Activated naive CD4-positive, alpha-beta T cell treated with anti-CD3 and anti-CD28 coated beads for 36 hours (primary cell): Measurements from ENCODE around the gene COA5. TPM values are rescaled to one million over a fixed set of nuclear protein-coding genes. Genes with fewer than 3 reads are reported as not detected.

ENCODE experiments used
- CTCF ChIA-PET: fragments of 350-600 bp; sonication (Branson Sonifier 250); formaldehyde crosslinking; loops from one replicate; lab custom pipeline; 2021; ENCODE audit warnings: antibody characterized with exemption; lab: Charles Lee
- DNase-seq: peaks from one replicate; pipeline ENCODE4 v3.0.0-alpha.2; 2020
- H3K27ac Mint-ChIP-seq: one replicate; pipeline ENCODE4 v1.8.0; 2021; ENCODE audit warnings: mild to moderate bottlenecking, mixed read lengths
- H3K27me3 Mint-ChIP-seq: one replicate; pipeline ENCODE4 v1.8.0; 2021; ENCODE audit warnings: low read depth, mixed read lengths
- H3K36me3 Mint-ChIP-seq: one replicate; pipeline ENCODE4 v1.8.0; 2021; ENCODE audit warnings: low read depth, mixed read lengths
- H3K4me1 Mint-ChIP-seq: one replicate; pipeline ENCODE4 v1.8.0; 2021; ENCODE audit warnings: low read depth, mixed read lengths
- H3K4me3 Mint-ChIP-seq: one replicate; pipeline ENCODE4 v1.8.0; 2021; ENCODE audit warnings: mild to moderate bottlenecking, moderate library complexity, mixed read lengths
- H3K9me3 Mint-ChIP-seq: one replicate; pipeline ENCODE4 v1.8.0; 2021; ENCODE audit warnings: mixed read lengths
- intact Hi-C: fragments of 100-400 bp; cut with micrococcal nuclease; formaldehyde crosslinking; loops from one replicate; pipeline ENCODE4 v1.15.1; 2023
- total RNA-seq, 2 experiments: library from RNA; stranded (reverse); gene quantifications; one replicate each; pipeline ENCODE4 v1.2.3, GENCODE V29; 2021

COA5 gene
- total RNA-seq, 2 experiments from 2014 or later, result 34.4 to 37.8 TPM

DNA sequence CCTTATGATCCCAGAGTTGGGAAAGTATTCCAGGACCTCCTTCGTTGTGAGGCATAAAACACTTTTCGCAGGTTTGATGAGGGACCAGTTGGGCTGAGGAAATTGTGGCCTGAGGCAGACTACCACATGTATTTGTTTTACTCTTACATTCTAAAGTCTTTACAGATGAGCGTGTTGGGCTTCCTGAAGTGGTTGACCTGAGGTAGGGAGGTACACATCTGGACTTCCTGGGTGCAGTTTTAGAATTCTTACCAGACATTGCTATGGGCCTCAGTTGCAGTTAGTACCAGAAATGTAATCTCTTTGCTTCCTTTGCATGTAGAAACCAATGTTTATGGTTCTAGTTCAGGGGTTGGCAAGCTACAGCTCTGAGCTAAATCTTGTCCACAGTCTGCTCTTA lies 48.7 kb downstream of the COA5 start:
- peaks cover 10% of the 10 kb centered on the region for H3K36me3 Mint-ChIP-seq
- no peak for DNase-seq

DNA sequence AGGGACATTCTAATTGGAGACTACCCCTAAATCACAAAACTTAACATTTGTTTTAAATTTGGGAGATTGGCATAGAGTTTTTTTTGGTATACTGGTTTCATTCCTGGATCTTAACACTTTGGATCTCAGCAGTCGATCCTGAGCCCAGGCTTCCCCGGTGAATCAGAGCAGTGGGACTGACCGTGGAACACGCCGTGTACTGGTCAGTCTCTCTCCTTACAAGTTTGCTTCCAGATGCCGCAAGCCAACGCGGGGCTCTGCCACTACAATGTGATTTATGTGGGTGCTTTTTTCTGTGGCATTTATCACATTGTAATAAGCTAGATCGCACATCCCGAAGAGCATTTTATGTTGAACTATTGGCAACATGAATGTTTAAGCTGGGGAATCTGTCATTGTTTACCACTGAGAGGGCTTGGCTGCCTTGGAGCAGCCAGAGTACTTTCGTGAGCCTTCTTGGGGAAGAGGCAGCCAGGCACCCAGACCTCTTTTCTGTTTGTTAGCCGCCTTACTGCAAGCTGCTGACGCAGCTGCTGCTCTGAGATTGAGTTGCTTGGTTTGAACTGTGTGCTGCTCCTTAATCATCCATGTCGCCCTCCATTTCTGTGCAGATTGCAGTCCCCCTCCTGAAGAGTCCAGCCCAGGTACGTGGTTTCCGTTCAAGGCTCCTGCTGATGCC lies 49.3 kb downstream of the COA5 start:
- intact Hi-C loops, result no loop called here
- peaks cover 10% of the 10 kb centered on the region for H3K36me3 Mint-ChIP-seq
- H3K4me3 Mint-ChIP-seq, result no peak overlapping the region
- CTCF ChIA-PET, result interaction anchor here (1.1 to 2.8 kb wide), 3 partner anchors 10 to 146 kb away, joined by 3 to 19 read pairs (median 3); no protein-coding TSS in a partner anchor
- H3K27me3 Mint-ChIP-seq, result no peaks in the 10 kb centered on the region
- no peak overlapping the region for H3K27ac Mint-ChIP-seq
- H3K4me1 Mint-ChIP-seq, result peaks cover 14% of the 10 kb centered on the region
- no peak for DNase-seq
- no peaks in the 10 kb centered on the region for H3K9me3 Mint-ChIP-seq

More for the DNA sequence above, 48.7 kb downstream of the COA5 start:
- Mint-ChIP-seq H3K4me3 (no peak overlapping the region), H3K27ac (no peak overlapping the region), H3K4me1 (peaks cover 14% of the 10 kb centered on the region), H3K27me3 (no peaks in the 10 kb centered on the region), H3K9me3 (no peaks in the 10 kb centered on the region)
- CTCF ChIA-PET, result interaction anchor here (1.1 to 2.8 kb wide), 3 partner anchors 10 to 146 kb away, joined by 3 to 19 read pairs (median 3); no protein-coding TSS in a partner anchor
- intact Hi-C loops, result no loop called here

DNA sequence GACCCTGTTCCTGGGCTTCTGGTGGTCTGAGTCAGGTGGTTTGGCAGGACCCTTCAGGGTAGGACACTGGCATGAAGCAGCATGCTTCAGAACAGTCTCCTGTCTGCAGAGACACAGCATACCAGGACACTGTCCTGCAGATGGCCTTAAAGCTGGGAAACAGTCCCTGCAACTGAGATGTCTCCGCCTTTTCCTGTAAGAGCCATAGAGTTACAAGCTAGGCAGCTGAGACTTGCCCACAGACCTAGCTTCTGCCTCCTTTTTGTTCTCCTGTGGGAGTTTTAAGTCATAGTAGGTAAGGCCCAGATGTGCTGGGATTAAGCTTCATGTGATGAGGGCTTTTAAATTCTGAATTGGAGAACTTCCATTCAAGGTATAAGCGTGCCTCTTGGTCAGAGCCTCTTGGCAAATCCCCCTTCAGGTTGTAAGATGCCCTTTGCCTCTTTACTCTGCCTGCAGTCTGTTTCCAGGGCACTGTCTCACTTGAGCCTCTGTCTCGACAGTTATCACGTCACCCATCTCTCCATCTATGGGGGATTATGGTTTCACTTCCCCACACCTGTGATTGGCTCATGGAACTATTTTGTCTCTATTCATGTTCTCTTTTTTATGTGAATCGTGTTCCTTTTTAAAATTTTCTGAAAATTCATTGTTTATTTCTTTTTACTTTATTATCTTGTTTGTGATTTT lies 51.8 kb downstream of the COA5 start:
- Mint-ChIP-seq H3K27ac (peak overlapping the region; percentile 68), H3K27me3 (no peaks in the 10 kb centered on the region), H3K4me3 (no peak overlapping the region), H3K9me3 (no peaks in the 10 kb centered on the region), H3K4me1 (peaks cover 24% of the 10 kb centered on the region), H3K36me3 (peaks cover 10% of the 10 kb centered on the region)
- intact Hi-C loops, result no loop called here
- no peak for DNase-seq
- CTCF ChIA-PET, result interaction anchor here (0.6 to 3.0 kb wide), 2 partner anchors 12 to 329 kb away, joined by 3 to 13 read pairs; no protein-coding TSS in a partner anchor

DNA sequence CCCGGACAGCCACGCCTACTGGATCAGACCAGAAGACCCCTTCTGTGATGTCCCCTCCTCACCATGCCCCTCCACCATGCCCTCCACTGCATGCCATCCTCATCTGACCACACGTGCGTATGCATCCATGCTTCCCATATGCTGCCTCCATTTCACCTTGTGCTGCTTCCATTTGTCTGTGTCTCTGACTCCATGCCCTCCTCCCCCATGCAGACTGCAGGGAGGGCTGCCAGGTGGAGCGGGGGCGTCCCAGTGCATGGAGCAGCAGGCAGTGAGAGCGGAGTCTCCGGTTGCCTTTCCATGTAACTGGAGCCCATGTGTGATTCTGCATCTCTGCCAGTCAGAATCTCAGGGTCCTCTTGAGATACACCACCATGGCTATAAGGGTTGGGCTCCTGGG lies 52.6 kb downstream of the COA5 start:
- intact Hi-C loops, result no loop called here
- Mint-ChIP-seq H3K36me3 (peaks cover 10% of the 10 kb centered on the region), H3K27ac (peak overlapping the region; percentile 68), H3K27me3 (no peaks in the 10 kb centered on the region), H3K4me1 (peaks cover 31% of the 10 kb centered on the region), H3K4me3 (no peak overlapping the region), H3K9me3 (no peaks in the 10 kb centered on the region)
- DNase-seq, result no peak
- CTCF ChIA-PET, result interaction anchor here (3.0 kb wide), 1 partner anchor 13 kb away, joined by 13 read pairs; no protein-coding TSS in a partner anchor

DNA sequence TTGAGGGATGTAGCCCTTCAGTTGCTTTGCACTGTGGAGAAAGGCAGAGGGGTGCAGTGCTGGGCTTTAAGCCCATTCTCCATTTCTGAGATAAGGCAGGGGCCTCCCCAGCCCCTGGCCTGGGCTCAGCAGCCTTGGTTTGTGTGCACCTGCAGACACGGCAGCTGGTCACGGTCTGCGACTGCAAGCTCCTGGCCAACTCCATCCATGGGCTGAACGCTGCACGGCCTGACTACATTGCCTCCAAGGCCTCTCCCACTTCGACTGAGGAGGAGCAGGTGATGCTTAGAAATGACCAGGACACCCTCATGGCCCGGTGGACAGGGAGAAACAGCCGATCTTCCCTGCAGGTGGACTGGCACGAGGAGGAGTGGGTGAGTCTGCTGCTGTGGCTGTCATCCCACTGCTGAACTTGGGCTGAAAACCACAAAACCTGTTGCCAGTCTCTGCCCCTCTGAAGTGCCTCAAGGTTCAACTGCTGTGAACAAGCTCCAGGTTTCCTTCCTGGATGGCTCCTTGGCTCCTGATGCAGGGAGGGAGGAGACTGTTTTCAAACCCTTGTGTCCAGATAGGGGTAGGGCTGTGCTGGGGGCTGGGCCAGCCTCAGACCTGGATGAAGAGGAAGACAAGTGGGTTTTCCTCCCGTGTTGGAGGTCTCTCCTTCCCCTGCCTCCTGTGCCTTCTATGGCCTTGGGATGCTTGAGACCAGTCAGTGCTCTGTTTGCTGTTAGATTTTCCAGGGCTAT lies 54.0 kb downstream of the COA5 start:
- CTCF ChIA-PET, result no interaction called here
- Mint-ChIP-seq H3K27ac (peak overlapping the region; percentile 14), H3K4me1 (peaks cover 37% of the 10 kb centered on the region), H3K4me3 (no peak overlapping the region), H3K36me3 (peaks cover 8% of the 10 kb centered on the region), H3K9me3 (no peaks in the 10 kb centered on the region), H3K27me3 (no peaks in the 10 kb centered on the region)
- intact Hi-C loops, result no loop called here
- DNase-seq, result no peak

DNA sequence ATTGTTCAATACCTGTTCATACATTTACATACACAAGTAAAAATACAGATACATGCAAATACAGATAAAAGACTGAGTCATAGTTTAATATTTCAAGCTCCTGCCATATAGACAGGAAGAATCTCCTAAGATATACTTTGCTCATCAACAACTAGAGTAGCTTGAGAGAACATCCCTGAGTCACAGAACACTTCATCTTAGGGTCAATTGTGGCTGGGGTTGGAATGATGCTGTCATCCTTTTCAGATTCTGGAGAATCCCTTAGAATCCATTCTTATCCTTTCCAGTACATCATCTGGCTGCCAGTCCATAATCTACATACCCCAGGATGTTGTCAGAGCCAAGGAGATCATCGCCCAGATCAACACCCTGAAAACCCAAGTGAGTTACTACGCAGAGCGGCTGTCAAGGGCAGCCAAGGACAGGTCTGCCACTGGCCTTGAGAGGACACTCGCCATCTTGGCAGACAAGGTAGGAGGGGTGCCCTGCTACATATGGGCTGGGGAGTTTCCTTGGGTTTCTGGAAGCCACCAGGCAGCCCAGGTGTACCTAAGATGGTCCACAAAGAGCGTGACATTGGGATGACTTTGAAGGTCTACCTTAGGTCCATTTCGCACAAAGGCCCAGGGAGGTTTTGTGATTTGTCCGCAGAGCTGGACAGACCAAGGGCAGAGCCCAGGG lies 55.7 kb downstream of the COA5 start:
- no peaks in the 10 kb centered on the region for H3K27me3 Mint-ChIP-seq
- no peaks in the 10 kb centered on the region for H3K9me3 Mint-ChIP-seq
- peaks cover 51% of the 10 kb centered on the region for H3K4me1 Mint-ChIP-seq
- intact Hi-C loops, result no loop called here
- H3K4me3 Mint-ChIP-seq, result no peak overlapping the region
- H3K36me3 Mint-ChIP-seq, result peaks cover 4% of the 10 kb centered on the region
- no peak overlapping the region for H3K27ac Mint-ChIP-seq
- CTCF ChIA-PET, result interaction anchor here (0.5 to 1.2 kb wide), 4 partner anchors 16 to 284 kb away, joined by 3 to 4 read pairs (median 3); no protein-coding TSS in a partner anchor
- DNase-seq, result no peak

DNA sequence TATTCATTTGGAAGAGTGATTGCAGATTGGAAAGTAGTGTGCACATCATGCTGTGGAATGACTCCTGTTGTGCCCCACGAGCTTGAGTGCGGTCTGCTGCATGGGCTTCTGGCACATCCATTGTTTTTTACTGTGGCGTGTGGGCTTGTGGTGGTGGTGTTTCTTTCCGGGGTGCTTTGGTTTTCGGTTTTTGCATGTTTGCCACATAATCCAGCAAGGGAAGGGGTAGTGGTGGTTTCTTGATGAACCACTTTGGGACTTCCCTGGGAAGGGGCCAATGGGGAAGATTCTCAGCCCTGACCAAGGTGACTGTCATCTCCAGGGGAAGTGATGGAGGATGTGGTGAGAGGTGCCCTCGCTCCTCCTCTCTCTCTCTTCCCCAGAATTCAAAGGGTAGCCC lies 57.0 kb downstream of the COA5 start:
- H3K27me3 Mint-ChIP-seq, result no peaks in the 10 kb centered on the region
- peak overlapping the region; percentile 42 for H3K27ac Mint-ChIP-seq
- CTCF ChIA-PET, result no interaction called here
- peaks cover 59% of the 10 kb centered on the region for H3K4me1 Mint-ChIP-seq
- H3K9me3 Mint-ChIP-seq, result no peaks in the 10 kb centered on the region
- intact Hi-C loops, result no loop called here
- peak; percentile 74 for DNase-seq
- peaks cover 11% of the 10 kb centered on the region for H3K36me3 Mint-ChIP-seq
- H3K4me3 Mint-ChIP-seq, result no peak overlapping the region

DNA sequence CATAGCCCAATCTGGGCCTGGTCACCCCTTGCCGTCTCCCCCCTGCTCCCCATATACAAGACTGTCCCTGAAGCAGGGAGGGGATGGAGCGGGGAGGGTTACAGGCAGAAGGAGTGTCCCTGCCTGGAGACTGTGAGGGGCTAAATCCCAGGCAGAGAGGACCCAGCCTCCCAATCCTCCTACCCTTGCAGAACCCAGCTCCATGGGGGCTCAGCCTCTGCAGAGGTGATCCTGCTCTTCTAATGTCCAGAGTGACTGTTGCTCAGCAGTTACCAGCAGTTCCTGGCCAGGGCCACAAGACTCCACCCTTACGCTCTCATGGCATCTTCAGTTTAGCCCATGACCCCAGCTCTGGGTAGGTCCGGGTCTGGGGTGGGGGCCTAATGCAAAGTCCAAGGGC lies 58.1 kb downstream of the COA5 start:
- intact Hi-C loops, result loop anchor here (1.0 kb wide), 1 partner anchor 137 kb away; no protein-coding TSS in a partner anchor
- Mint-ChIP-seq H3K4me1 (peaks cover 59% of the 10 kb centered on the region), H3K27ac (no peak overlapping the region), H3K27me3 (no peaks in the 10 kb centered on the region), H3K4me3 (no peak overlapping the region), H3K9me3 (no peaks in the 10 kb centered on the region), H3K36me3 (peaks cover 15% of the 10 kb centered on the region)
- CTCF ChIA-PET, result no interaction called here
- no peak for DNase-seq

Other genes with a start within 250 kb of the COA5 start
- gene INPP4A, start 163.7 kb downstream of the COA5 start, total RNA-seq, result 10 to 100 TPM; 33.1 to 34.8 TPM
- gene UNC50, start 77 bp upstream of the COA5 start, total RNA-seq, result 10 to 100 TPM; 23.0 to 24.1 TPM
- gene MGAT4A, start 122.6 kb upstream of the COA5 start, total RNA-seq, result 10 to 100 TPM; 85.5 to 87.5 TPM